ENCODE measurements around the gene ZP1.
"Not testable (repeated sequence)": the region's sequence is repeated elsewhere in the genome, so short reads cannot be mapped to it uniquely, and the experiment has no call there.

ZP1 gene, protein sequence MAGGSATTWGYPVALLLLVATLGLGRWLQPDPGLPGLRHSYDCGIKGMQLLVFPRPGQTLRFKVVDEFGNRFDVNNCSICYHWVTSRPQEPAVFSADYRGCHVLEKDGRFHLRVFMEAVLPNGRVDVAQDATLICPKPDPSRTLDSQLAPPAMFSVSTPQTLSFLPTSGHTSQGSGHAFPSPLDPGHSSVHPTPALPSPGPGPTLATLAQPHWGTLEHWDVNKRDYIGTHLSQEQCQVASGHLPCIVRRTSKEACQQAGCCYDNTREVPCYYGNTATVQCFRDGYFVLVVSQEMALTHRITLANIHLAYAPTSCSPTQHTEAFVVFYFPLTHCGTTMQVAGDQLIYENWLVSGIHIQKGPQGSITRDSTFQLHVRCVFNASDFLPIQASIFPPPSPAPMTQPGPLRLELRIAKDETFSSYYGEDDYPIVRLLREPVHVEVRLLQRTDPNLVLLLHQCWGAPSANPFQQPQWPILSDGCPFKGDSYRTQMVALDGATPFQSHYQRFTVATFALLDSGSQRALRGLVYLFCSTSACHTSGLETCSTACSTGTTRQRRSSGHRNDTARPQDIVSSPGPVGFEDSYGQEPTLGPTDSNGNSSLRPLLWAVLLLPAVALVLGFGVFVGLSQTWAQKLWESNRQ

DNA sequence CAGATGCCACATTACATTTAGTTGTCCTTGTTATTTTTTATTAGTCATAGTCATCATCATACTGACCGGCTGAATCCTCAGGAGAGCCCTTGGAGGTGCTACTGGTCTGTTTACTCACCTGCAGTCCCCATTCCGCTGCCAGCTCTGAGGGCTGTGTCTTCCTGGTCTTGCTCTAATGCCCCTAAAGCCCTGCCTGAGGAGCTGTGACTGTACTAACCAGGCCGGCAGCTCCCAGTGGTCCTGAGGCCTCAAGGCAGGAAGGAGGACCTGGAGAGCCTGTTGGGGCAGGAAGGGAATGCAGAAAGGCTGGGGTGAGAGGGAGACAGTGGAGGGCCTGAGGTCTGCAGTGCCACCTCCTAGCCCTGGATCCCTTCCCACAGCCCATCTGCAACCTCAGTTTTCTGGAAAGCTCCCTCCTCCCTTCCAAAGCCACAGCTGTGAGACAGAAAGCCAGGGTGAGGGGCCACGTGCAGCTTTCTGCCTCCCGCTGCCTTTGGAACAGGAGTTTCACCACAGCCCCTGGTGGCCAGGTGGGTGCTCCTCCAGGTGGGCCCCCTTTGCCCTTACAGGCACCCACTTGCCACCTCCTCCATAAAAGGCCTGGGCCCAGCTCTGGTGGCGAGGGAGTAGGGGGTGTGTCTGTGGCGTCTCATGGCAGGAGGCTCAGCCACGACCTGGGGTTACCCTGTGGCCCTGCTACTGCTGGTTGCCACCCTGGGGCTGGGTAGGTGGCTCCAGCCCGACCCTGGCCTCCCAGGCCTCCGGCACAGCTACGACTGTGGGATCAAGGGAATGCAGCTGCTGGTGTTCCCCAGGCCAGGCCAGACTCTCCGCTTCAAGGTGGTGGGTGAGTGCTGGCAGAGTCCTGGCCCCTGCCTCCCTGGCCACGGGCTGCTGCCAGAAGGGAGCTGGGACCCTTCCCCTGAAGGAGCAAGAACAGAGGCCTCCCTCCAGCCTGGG, at the start of gene ZP1:
ZP1 (plus strand) TSS at position 632 of the 960 bp plus-strand sequence; CDS start at position 652, 20 bp downstream.
- DNase-seq (ENCODE audit: low read depth in 2 of 2), result no peak

DNA sequence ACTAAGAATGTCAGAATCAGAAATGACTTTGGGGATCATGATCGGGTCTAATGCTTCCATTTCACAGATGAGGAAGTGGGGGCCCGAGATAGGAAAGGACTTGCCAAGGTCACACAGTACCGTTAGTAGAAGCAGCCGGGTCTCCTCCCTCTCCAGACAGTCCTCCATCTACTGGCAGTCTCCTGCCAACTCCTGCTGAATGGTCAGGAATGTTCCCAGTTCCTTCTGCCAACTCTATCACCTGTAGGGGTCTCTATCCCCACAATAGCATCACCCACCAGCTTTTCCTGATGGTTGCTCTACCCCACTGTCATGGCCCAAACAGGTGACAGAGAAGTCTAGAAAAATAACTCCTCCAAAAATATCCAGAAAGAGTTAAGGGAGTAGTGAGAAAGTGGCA, 49.3 kb upstream of the ZP1 start:
- no peak for DNase-seq (ENCODE audit: low read depth in 2 of 2)

DNA sequence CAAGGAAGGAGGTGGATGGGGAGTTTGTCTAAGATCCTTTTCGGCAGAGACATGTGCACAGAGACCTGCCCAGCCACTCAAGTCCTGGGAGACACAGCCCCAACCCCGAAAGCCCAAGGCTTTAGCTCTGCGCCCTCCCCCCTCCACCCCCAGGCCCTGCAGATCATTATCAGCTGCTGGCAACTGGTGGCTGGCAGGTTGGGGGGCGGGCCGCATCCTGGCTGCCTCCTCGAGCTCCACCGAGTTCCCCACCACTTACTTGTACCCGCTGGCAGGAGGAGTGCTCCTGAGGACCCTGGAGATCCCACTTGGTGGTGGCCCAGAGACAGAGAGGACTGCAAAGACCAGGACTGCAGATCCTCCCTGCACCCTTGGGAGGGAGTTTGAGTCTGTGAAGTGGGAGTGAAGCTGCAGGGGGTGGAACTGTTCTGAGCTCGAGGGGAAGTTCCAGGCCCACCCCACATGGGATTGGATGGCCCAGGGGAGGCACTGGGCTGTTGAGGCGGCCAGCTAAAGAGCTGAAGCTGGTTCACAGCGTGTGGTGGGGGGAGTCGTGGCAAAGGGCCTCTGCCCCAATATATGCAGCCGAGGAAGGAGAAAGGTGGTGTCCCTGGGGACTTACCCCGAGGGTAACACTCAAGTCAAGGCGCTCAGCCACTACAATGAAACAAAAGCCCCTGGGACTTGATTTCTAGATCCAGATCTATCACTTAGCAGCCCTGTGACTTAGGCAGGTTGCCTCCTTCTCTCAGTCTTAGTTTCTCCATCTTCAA, 45.3 kb upstream of the ZP1 start:
- DNase-seq (ENCODE audit: low read depth in 2 of 2), result no peak

DNA sequence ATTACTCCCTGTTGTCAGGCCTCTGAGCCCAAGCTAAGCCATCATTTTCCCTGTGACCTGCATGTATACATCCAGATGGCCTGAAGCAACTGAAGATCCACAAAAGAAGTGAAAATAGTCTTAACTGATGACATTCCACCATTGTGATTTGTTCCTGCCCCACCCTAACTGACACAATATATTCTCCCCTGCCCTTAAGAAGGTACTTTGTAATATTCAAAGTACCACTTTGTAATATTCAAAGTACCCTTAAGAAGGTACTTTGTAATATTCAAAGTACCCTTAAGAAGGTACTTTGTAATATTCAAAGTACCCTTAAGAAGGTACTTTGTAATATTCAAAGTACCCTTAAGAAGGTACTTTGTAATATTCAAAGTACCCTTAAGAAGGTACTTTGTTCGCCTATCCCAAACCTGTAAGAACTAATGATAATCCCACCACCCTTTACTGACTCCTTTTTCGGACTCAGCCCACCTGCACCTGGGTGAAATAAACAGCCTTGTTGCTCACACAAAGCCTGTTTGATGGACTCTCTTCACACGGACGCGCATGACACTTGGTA, 43.5 kb upstream of the ZP1 start:
- not testable (repeated sequence) for DNase-seq (ENCODE audit: low read depth in 2 of 2)

DNA sequence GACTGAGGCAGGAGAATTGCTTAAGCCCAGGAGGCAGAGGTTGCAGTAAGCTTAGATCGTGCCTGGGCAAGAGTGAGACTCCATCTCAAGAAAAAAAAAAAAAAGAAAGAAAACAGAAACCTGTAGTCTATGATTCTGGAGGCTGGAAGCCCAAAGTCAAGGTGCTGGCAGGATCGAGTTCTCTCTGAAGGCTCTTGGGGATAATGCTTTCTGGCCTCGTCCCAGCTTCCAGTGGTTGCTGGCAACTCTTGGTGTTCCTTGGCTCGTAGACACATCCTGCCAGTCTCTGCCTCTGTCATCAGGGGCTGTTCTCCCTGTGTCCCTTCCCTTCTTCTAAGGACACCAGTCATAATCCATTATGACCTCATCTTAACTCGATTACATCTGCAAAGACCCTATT, 42.2 kb upstream of the ZP1 start:
- DNase-seq (ENCODE audit: low read depth in 2 of 2), result no peak

DNA sequence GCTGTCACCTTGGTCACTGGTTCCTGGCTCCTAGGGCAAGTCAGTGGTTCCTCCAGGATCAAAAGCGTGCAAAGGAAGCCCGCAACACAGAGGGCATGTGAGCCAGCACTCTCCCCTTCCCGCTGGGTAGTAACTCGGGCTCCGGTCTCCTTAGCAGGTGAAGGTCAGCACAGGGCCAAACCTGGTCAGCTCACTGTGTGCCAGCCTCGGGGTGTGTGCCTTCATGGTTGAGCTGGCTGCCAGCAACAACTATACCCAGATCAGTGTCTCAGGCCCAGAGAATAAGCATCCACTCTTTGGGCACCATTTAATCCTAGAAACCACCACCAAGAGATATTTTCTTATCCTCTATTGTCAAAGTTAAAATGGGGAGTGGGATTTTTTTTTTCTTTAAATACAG, 41.6 kb upstream of the ZP1 start:
- no peak for DNase-seq (ENCODE audit: low read depth in 2 of 2)

DNA sequence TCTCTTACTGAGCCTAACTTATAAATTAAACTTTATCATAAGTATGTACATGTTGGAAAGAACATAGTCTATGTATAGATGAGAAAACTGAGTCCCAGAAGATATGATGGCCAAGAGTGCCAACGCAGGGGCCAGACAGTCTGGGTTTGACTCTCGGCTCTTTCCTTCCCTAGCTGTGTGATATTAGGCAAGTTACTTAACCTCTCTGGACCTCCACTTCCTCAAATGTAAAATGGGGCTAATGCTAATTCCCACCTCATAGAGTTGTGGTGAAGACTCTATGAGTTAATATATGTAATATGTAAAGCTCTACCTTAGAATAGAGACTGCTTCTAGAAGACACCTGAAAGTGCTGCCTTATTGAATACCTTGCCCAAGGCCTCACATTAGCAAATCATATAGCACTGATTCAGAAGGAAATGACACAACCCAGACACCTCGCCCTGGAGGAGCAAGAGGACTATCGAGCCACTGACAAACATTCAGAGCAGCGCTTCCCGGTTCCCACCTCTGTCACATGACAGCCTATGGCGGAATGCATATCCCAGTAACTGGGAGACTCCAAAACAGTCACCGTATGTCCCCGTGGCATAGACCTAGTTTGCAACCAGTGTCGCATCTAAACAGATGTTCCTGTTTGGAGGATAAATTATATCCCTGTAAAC, 36.7 kb upstream of the ZP1 start:
- DNase-seq (ENCODE audit: low read depth in 2 of 2), result no peak

DNA sequence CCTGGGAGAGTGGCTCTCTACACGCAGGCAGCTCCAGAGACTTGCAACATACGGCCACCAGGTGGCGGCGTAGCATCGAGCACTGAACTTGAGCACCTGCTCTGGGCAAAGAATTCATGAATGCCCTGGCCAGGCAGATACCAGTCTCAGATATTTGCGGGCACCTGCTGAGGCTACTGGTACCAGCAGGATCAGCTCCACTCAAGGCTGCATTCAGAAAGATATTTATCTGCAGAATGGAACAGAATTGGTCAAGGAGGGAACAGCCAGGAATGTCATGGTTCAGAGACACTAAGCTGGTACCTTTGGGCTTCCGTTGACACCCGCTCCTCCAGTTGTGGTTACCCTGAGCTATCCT, 36.2 kb upstream of the ZP1 start:
- DNase-seq (ENCODE audit: low read depth in 2 of 2), result peak; percentile 72 to 73

DNA sequence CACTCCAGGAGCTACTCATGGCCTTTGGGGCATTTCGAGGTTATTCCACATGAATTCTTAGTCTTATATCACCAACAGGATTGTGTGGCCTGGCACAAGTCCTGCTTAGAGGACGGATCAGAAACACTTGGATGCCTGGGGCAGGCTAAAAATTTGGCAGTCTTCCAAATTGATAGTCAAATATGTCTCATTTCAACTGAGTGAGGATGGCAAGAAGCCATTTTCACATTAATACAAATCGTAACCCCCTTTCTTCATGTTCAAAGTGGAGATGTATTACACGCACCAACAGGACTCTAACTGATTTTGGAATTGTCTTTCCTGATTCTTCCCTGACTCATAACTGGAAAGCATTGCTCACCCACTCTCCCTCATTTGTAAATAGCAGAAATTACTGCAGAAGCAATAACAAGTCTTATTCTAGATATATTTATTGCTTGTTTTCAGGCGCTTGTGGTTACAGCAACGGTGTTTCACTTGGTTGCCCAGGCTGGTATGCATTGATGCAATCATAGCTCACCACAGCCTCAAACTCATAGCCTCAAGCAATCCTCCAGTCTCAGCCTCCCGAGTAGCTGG, 35.8 kb upstream of the ZP1 start:
- no peak for DNase-seq (ENCODE audit: low read depth in 2 of 2)

DNA sequence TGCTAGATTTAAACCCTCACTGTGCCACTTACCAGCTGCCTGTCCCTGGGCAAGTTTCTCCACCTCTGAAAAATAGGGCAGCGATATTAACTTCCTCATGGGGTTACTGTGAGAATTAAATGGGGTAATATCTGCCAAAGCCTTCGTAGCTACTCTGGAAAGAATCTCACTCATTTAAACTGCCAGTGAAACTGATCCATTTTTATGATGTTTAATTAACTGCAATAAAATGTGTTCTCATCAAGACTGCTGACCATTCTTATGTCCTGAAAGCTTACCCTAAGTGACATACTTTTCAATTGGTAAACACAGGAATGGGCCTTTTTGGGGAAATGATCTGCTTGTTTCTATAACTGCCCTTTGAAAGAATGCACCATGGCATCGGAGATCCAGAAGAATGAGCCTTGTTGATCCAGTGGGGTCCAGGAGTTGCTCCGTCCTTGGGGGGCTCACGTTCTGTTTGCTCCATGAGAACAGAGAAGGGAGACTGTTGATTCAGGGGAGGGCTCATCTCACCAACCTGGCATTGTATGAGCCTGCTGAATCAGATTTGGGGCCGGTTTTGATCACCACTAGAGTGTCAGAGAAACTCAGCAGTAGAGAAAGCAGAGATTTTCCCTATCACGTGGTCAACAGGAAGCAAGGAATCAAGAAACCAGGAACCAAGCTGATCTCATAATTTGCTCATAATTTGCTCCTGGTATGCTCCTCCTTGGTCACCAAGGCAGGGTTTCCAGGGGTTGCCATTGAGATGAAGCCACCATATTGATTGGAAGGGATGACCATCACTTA, 32.4 kb upstream of the ZP1 start:
- DNase-seq (ENCODE audit: low read depth in 2 of 2), result no peak

DNA sequence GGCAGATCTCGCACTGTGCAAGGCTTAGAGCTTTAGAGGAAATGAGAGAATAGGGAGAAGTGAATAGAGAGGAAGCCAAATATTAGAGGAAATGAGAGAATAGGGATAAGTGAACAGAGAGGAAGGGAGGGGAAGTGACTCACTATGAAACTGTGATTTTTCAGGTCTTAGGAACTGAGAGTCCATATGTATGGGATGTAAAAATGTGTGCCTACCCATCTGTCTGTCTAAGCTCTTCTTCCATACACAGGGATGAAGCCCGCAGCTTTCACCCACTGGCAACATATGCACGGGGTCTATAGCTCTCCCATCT, 31.9 kb upstream of the ZP1 start:
- DNase-seq (ENCODE audit: low read depth in 2 of 2), result no peak

DNA sequence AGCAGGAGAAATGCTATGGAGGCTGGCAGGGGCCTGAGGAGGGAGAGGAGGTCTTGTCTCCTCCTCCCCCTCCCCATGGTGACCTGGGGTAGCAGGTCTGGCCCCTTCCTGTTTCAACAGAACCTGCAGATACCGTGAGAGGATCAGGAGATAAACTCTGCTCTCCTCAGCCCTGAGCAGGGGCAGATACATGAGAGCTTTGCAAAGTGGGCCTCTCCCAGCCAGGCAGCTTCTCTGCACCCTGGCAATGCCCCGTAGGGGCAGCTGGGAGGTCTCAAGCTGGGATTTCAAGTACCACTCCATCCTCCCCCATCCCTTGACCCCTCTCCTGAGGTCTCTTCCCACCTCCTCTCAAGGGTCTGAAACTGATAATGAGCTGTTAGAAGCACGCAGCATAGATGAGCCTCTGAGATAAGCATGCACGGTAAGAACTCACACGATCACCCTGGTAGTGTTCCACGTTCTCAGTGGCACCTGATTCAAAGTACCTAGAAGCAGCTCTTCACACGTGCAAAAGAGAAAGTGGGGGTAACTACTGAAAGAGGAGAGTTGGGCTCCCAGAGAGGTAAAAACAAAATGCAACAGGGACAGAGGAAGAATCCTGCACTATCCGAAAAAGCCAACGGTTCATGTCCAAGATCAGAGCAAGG, 30.4 kb upstream of the ZP1 start:
- no peak for DNase-seq (ENCODE audit: low read depth in 2 of 2)

DNA sequence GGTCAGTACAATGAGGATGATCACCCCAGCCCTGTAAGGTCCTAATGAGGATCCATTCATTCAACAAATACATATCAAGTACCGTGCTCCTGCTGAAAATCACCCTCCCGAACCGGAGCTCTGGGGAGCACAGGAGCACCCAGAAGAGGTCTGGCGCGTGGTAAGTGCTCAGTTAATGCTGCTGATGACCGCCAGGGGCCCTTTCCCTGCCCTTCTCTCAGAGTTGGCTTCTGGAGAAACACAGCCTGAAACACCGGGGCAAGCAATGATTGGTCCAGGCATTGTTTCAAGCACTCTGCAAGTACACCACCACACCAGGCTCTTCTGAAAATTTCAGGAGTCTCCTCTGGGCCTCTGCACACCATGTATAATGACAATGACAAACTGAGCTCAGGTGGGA, 29.2 kb upstream of the ZP1 start:
- no peak for DNase-seq (ENCODE audit: low read depth in 2 of 2)

DNA sequence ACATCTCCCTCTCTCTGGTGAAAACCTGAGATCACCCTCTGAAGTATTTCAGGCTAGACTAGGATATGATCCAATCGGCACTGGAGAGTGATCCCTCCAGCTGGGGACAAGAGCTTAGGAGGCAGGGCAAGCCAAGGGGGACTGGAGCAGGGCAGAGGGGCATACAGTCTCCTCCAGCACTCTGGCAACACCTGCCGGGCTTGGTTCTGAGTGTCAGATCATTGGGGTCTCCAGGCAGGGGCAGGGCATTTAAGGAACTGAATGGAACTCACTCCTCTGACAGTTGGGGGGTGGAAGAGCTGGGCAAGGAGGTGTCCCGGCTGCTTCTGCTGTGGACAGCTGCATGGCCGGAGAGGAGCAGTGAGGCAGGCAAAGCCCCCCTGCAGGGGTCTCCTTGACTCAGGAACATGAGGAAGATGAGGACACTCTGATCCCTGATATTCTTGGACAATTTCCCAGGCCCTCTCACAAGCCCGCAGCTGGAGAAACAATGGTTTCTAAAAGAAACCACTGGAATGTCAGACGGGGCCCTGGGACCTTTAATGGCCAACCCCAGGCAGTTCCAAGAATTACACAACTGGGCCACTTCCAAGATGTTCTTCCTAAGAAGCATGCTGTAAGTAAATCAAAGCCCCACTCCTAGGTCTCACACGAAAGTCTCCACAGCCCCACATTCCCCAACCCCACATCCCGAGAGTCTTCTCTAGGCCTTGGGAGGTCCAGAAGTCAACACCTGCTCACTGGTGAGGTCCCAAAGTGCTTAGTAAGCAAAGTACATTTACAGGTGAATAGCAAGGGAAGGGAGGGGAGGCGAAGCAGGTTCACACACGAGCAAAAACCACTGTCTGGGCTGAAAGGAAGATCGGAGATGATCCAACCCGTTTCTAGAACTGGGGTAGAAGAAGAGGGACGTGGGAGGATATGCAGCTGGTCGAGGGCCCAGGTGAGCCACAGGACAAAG, 26.6 kb upstream of the ZP1 start:
- no peak for DNase-seq (ENCODE audit: low read depth in 2 of 2)

DNA sequence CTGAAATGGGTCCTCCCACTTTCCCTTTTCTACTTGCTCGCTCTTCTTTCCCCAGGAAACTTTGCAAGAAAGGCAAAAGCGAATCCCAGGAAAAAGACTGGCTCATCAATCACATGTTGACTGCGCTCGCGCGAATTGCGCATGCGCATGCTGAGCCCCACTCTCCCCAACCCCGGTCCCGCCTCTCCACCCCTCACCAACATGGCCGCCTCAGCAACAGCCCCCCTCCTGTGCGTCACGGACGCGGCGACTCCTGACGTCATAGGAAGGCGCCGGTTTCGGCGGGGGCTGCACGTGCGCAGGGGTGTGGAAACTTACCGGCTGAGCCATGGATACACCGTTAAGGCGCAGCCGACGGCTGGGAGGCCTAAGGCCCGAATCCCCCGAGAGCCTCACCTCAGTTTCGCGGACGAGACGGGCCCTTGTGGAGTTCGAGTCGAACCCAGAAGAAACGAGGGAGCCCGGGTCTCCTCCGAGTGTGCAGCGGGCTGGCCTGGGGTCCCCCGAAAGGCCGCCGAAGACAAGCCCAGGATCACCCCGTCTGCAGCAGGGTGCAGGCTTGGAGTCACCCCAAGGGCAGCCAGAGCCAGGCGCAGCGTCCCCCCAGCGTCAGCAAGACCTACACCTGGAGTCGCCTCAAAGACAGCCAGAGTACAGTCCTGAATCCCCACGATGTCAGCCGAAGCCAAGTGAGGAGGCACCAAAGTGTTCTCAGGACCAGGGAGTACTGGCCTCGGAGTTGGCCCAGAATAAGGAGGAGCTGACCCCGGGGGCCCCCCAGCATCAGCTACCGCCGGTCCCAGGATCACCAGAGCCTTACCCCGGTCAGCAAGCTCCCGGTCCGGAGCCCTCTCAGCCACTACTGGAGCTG, 25.3 kb upstream of the ZP1 start, which contains the start of gene CCDC86:
CCDC86 (plus strand) TSS at position 317 of the 871 bp plus-strand sequence; CDS start at position 329, 12 bp downstream.
- DNase-seq (ENCODE audit: low read depth in 2 of 2), result peak; percentile 98 to 99

DNA sequence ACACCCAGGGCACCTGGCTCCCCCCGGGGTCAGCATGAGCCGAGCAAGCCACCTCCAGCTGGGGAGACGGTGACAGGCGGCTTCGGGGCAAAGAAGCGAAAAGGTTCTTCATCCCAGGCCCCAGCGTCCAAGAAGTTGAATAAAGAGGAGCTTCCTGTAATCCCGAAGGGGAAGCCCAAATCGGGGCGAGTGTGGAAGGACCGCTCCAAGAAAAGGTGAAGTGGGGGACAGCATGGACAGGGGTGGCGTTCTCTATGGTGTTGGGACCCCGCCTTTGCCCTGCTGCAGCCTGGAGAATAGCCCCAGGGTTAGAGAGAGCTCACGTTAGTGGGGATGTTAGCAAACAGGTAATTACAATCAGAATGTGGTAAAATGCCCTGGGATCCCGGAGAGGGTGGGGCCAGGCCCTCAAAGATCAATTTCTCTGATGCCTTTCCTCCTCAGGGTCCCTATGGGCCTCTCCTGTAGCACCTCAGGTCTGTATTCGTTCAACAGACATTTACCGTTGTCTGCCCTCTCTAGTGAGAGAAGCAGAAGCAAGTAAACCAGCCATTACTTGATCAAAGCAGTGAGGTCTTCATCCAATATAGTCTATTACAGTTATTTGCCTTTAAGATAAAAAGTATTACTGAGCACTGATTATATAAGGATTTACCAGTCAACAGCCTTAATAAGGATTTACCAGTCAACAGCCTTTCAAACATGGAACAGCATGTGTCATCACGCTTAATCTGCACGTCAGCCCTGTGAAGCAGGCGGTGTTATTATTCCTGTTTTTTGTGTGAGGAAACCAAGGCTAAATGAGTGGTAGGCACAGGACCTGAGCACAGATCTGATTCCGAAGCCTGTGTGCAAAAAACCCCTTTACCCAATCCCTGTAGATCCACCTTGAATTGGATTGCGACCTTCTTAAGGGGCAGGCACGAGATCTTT, 24.4 kb upstream of the ZP1 start:
- DNase-seq (ENCODE audit: low read depth in 2 of 2), result no peak

Data from stimulated activated CD4-positive, alpha-beta T cell treated with anti-CD3 and anti-CD28 coated beads, Interleukin-1b, Interleukin-23, amount 100 ng/mL, for 4 hours (primary cell).